ENCODE data around the gene IL17D. TPM values are rescaled to one million over a fixed set of nuclear protein-coding genes. Genes with fewer than 3 reads are reported as not detected.

Gene IL17D
- total RNA-seq, 1 experiment from 2014 or later = 2.0 TPM

- no peaks in the 10 kb centered on the region for H3K27me3 ChIP-seq (replicated peaks; ENCODE audit: insufficient read depth, low read depth, low read length, poor library complexity)
- TF ChIP-seq CTCF (conservative IDR thresholded peaks at IDR 0.05; ENCODE audit: low read depth, low read length) (no peak), EZH2 (IDR thresholded peaks at IDR 0.05; ENCODE audit: borderline replicate concordance, low read depth, low read length, poor library complexity, severe bottlenecking) (no peak)
- no TSS peak for BruUV-seq (replicated peaks)
- DNase-seq (ENCODE audit: low spot score) = no peak
- peaks cover 8% of the 10 kb centered on the region for H3K4me1 ChIP-seq (ENCODE audit: insufficient read depth, low read length, poor library complexity, severe bottlenecking)
- no peaks in the 10 kb centered on the region for H3K36me3 ChIP-seq (ENCODE audit: insufficient read depth, low read length, poor library complexity, severe bottlenecking)
- intact Hi-C loops (cut with micrococcal nuclease; ENCODE audit: unreplicated experiment) = loop anchor here (5.0 kb wide), 1 partner anchor 204 kb away; no protein-coding TSS in a partner anchor
- no peak overlapping the region for H3K4me3 ChIP-seq (ENCODE audit: low read depth, low read length, poor library complexity, severe bottlenecking)
- CTCF ChIA-PET = no interaction called here
- POLR2A ChIA-PET (ENCODE audit: low non-redundant PET) = interaction anchor here (0.5 to 0.7 kb wide), 2 partner anchors 11 to 157 kb away, joined by 3 to 4 read pairs; no protein-coding TSS in a partner anchor
- H3K27ac ChIP-seq (ENCODE audit: low read depth, low read length, poor library complexity, severe bottlenecking) = no peak overlapping the region
- H3K9me3 ChIP-seq (ENCODE audit: low read depth, low read length, poor library complexity, severe bottlenecking) = no peaks in the 10 kb centered on the region
These were observed 2.0 kb upstream of the IL17D start for GRCh38 chr13:20701461-20701860.

- H3K4me1 ChIP-seq (ENCODE audit: insufficient read depth, low read length, poor library complexity, severe bottlenecking) = peaks cover 8% of the 10 kb centered on the region
- no peaks in the 10 kb centered on the region for H3K36me3 ChIP-seq (ENCODE audit: insufficient read depth, low read length, poor library complexity, severe bottlenecking)
- intact Hi-C loops (cut with micrococcal nuclease; ENCODE audit: unreplicated experiment) = loop anchor here (5.0 kb wide), 1 partner anchor 205 kb away; no protein-coding TSS in a partner anchor
- ChIA-PET POLR2A (ENCODE audit: low non-redundant PET) (no interaction called here), CTCF (no interaction called here)
- DNase-seq (ENCODE audit: low spot score) = no peak
- no peak for TF ChIP-seq EZH2 (IDR thresholded peaks at IDR 0.05; ENCODE audit: borderline replicate concordance, low read depth, low read length, poor library complexity, severe bottlenecking)
- no peak for TF ChIP-seq CTCF (conservative IDR thresholded peaks at IDR 0.05; ENCODE audit: low read depth, low read length)
- TSS peak; percentile 79 for BruUV-seq (replicated peaks)
- H3K27ac ChIP-seq (ENCODE audit: low read depth, low read length, poor library complexity, severe bottlenecking) = no peak overlapping the region
- peak overlapping the region; percentile 75 for H3K4me3 ChIP-seq (ENCODE audit: low read depth, low read length, poor library complexity, severe bottlenecking)
- H3K27me3 ChIP-seq (replicated peaks; ENCODE audit: insufficient read depth, low read depth, low read length, poor library complexity) = no peaks in the 10 kb centered on the region
- no peaks in the 10 kb centered on the region for H3K9me3 ChIP-seq (ENCODE audit: low read depth, low read length, poor library complexity, severe bottlenecking)
These were observed 977 bp upstream of the IL17D start for GRCh38 chr13:20702530-20702914.

- DNase-seq (ENCODE audit: low spot score) = peak; percentile 83
- Histone ChIP-seq H3K4me3 (ENCODE audit: low read depth, low read length, poor library complexity, severe bottlenecking) (peak overlapping the region; percentile 75), H3K27me3 (replicated peaks; ENCODE audit: insufficient read depth, low read depth, low read length, poor library complexity) (no peaks in the 10 kb centered on the region), H3K36me3 (ENCODE audit: insufficient read depth, low read length, poor library complexity, severe bottlenecking) (no peaks in the 10 kb centered on the region), H3K4me1 (ENCODE audit: insufficient read depth, low read length, poor library complexity, severe bottlenecking) (peaks cover 8% of the 10 kb centered on the region), H3K27ac (ENCODE audit: low read depth, low read length, poor library complexity, severe bottlenecking) (no peak overlapping the region), H3K9me3 (ENCODE audit: low read depth, low read length, poor library complexity, severe bottlenecking) (no peaks in the 10 kb centered on the region)
- ChIA-PET CTCF (interaction anchor here (0.6 to 0.7 kb wide), 4 partner anchors 9 to 269 kb away, joined by 3 to 5 read pairs (median 4); partner anchors contain the start of gene XPO4), POLR2A (ENCODE audit: low non-redundant PET) (no interaction called here)
- no TSS peak for BruUV-seq (replicated peaks)
- TF ChIP-seq EZH2 (IDR thresholded peaks at IDR 0.05; ENCODE audit: borderline replicate concordance, low read depth, low read length, poor library complexity, severe bottlenecking) (no peak), CTCF (conservative IDR thresholded peaks at IDR 0.05; ENCODE audit: low read depth, low read length) (peak; percentile 37; the same call in 1 of the 2 replicates)
- intact Hi-C loops (cut with micrococcal nuclease; ENCODE audit: unreplicated experiment) = loop anchor here (5.0 kb wide), 1 partner anchor 207 kb away; no protein-coding TSS in a partner anchor
These were observed 420 bp downstream of the IL17D start for GRCh38 chr13:20703780-20704458.

All from A673 (cell line).